Activated naive CD8-positive, alpha-beta T cell treated with anti-CD3 and anti-CD28 coated beads, Interleukin-2, amount 10 ng/mL, durations not matched to agents 7 days and 5 days (primary cell): ENCODE data around the gene FARSA. TPM values are rescaled to one million over a fixed set of nuclear protein-coding genes. Genes with fewer than 3 reads are reported as not detected.
A peak's percentile ranks its signal among the peaks of the same experiment; 100 is the strongest.
"Not testable (repeated sequence)": the region's sequence is repeated elsewhere in the genome, so short reads cannot be mapped to it uniquely, and the experiment has no call there.

Experiments used
- ATAC-seq: fragments of 150-1000 bp; cut with Tn5 transposase; one replicate; pipeline ENCODE4 v1.10.0; 2021; ENCODE audit warnings: low read depth, moderate library complexity
- POLR2A ChIA-PET: fragments of 350-600 bp; sonication (Branson Sonifier 250); formaldehyde crosslinking; loops from one replicate; lab custom pipeline; 2021; ENCODE audit warnings: antibody characterized with exemption; lab: Charles Lee
- DNase-seq: peaks from one replicate; pipeline ENCODE4 v3.0.0; 2021
- H3K27ac Mint-ChIP-seq: one replicate; pipeline ENCODE4 v1.8.0; 2022; ENCODE audit warnings: mild to moderate bottlenecking, mixed read lengths
- H3K27me3 Mint-ChIP-seq: one replicate; pipeline ENCODE4 v1.8.0; 2022; ENCODE audit warnings: mild to moderate bottlenecking, moderate library complexity, mixed read lengths
- H3K36me3 Mint-ChIP-seq: one replicate; pipeline ENCODE4 v1.8.0; 2021; ENCODE audit warnings: mild to moderate bottlenecking, mixed read lengths
- H3K4me1 Mint-ChIP-seq: one replicate; pipeline ENCODE4 v1.8.0; 2021; ENCODE audit warnings: mixed read lengths
- H3K4me3 Mint-ChIP-seq: one replicate; pipeline ENCODE4 v1.8.0; 2022; ENCODE audit warnings: mild to moderate bottlenecking, moderate library complexity, mixed read lengths
- H3K9me3 Mint-ChIP-seq: one replicate; pipeline ENCODE4 v1.8.0; 2021; ENCODE audit warnings: mixed read lengths
- total RNA-seq, 2 experiments: library from RNA; stranded (reverse); gene quantifications; one replicate each; pipeline ENCODE4 v1.2.3, GENCODE V29; 2021

FARSA gene
- total RNA-seq, 2 experiments from 2014 or later, result 69.2 to 73.3 TPM

GRCh38 chr19:12890299-12890786 is 43.2 kb downstream of the FARSA start:
- POLR2A ChIA-PET, result interaction anchor here (0.6 to 3.5 kb wide), 15 partner anchors 9 to 1460 kb away, joined by 3 to 28 read pairs (median 5); partner anchors contain the start of genes CALR, DNASE2, FARSA and JUNB
- H3K4me1 Mint-ChIP-seq, result peaks cover 22% of the 10 kb centered on the region
- peak overlapping the region; percentile 91 for H3K27ac Mint-ChIP-seq
- H3K4me3 Mint-ChIP-seq, result peak overlapping the region; percentile 95
- H3K36me3 Mint-ChIP-seq, ATAC-seq, H3K9me3 Mint-ChIP-seq, DNase-seq, H3K27me3 Mint-ChIP-seq: not testable (repeated sequence)

GRCh38 chr19:12888006-12888603 is 45.4 kb downstream of the FARSA start:
- H3K27ac Mint-ChIP-seq, result peak overlapping the region; percentile 16
- peaks cover 5% of the 10 kb centered on the region for H3K36me3 Mint-ChIP-seq
- peaks cover 28% of the 10 kb centered on the region for H3K4me1 Mint-ChIP-seq
- ATAC-seq, result no peak
- H3K9me3 Mint-ChIP-seq, result peaks cover 2% of the 10 kb centered on the region
- H3K4me3 Mint-ChIP-seq, result no peak overlapping the region
- peaks cover 4% of the 10 kb centered on the region for H3K27me3 Mint-ChIP-seq
- no peak for DNase-seq
- POLR2A ChIA-PET, result interaction anchor here (0.6 to 1.3 kb wide), 2 partner anchors 26 to 45 kb away, joined by 3 read pairs; partner anchors contain the start of gene FARSA

GRCh38 chr19:12886969-12887747 is 46.4 kb downstream of the FARSA start, which contains the start of gene KLF1:
KLF1 (minus strand) TSS chr19:12887201; CDS start chr19:12887140, 61 bp downstream.
- POLR2A ChIA-PET, result interaction anchor here (0.6 to 1.3 kb wide), 4 partner anchors 11 to 79 kb away, joined by 3 read pairs; partner anchors contain the start of gene FARSA
- peak within 1 kb of the TSS; percentile 16 for H3K27ac Mint-ChIP-seq

GRCh38 chr19:12886651-12886968 is 46.9 kb downstream of the FARSA start:
- DNase-seq (no peak), ATAC-seq (no peak)
- H3K4me1 Mint-ChIP-seq, result peaks cover 28% of the 10 kb centered on the region
- H3K4me3 Mint-ChIP-seq, result peak overlapping the region; percentile 47
- H3K27me3 Mint-ChIP-seq, result peaks cover 4% of the 10 kb centered on the region
- H3K9me3 Mint-ChIP-seq, result peaks cover 2% of the 10 kb centered on the region
- POLR2A ChIA-PET, result interaction anchor here (0.6 to 2.5 kb wide), 6 partner anchors 11 to 230 kb away, joined by 3 to 20 read pairs (median 3); partner anchors contain the start of genes CALR, RAD23A and TRMT1
- no peak overlapping the region for H3K27ac Mint-ChIP-seq
- peaks cover 5% of the 10 kb centered on the region for H3K36me3 Mint-ChIP-seq

More at GRCh38 chr19:12886969-12887747, 46.4 kb downstream of the FARSA start, which contains the start of gene KLF1:
- Mint-ChIP-seq H3K27me3 (peaks cover 4% of the 10 kb centered on the region), H3K4me3 (peak within 1 kb of the TSS; percentile 47), H3K4me1 (peaks cover 30% of the 10 kb centered on the region), H3K36me3 (peaks cover 5% of the 10 kb centered on the region), H3K9me3 (peaks cover 2% of the 10 kb centered on the region)
- ATAC-seq, result no peak
- DNase-seq, result no peak

- Mint-ChIP-seq H3K36me3 (peaks cover 3% of the 10 kb centered on the region), H3K4me3 (peak overlapping the region; percentile 47), H3K4me1 (peaks cover 27% of the 10 kb centered on the region), H3K27ac (no peak overlapping the region), H3K27me3 (peaks cover 4% of the 10 kb centered on the region), H3K9me3 (peaks cover 2% of the 10 kb centered on the region)
- POLR2A ChIA-PET, result interaction anchor here (0.6 to 2.5 kb wide), 18 partner anchors 9 to 231 kb away, joined by 3 to 23 read pairs (median 4); partner anchors contain the start of genes CALR, FARSA, JUNB and RAD23A
- ATAC-seq (no peak), DNase-seq (no peak)
Observed at GRCh38 chr19:12885749-12886650, 47.5 kb downstream of the FARSA start.

GRCh38 chr19:12884926-12885748 is 48.4 kb downstream of the FARSA start:
- Mint-ChIP-seq H3K27me3 (peaks cover 4% of the 10 kb centered on the region), H3K9me3 (peaks cover 2% of the 10 kb centered on the region), H3K36me3 (peaks cover 2% of the 10 kb centered on the region), H3K27ac (peak overlapping the region; percentile 89), H3K4me3 (peak overlapping the region; percentile 90), H3K4me1 (peaks cover 29% of the 10 kb centered on the region)
- POLR2A ChIA-PET, result interaction anchor here (0.6 to 2.5 kb wide), 19 partner anchors 9 to 272 kb away, joined by 3 to 23 read pairs (median 4); partner anchors contain the start of genes CALR, FARSA, JUNB and RAD23A
- peak; percentile 94 for DNase-seq
- peak; percentile 75 for ATAC-seq

- POLR2A ChIA-PET, result interaction anchor here (0.6 to 2.5 kb wide), 15 partner anchors 9 to 272 kb away, joined by 3 to 23 read pairs (median 5); partner anchors contain the start of genes CALR, FARSA, JUNB and RAD23A
- peaks cover 28% of the 10 kb centered on the region for H3K4me1 Mint-ChIP-seq
- peak overlapping the region; percentile 89 for H3K27ac Mint-ChIP-seq
- H3K9me3 Mint-ChIP-seq, result peaks cover 2% of the 10 kb centered on the region
- H3K27me3 Mint-ChIP-seq, result peaks cover 4% of the 10 kb centered on the region
- ATAC-seq (no peak), DNase-seq (no peak)
- H3K4me3 Mint-ChIP-seq, result peak overlapping the region; percentile 90
- peaks cover 4% of the 10 kb centered on the region for H3K36me3 Mint-ChIP-seq
Observed at GRCh38 chr19:12884627-12884925, 48.9 kb downstream of the FARSA start.

- peaks cover 4% of the 10 kb centered on the region for H3K36me3 Mint-ChIP-seq
- H3K4me1 Mint-ChIP-seq, result peaks cover 28% of the 10 kb centered on the region
- H3K27me3 Mint-ChIP-seq, result peaks cover 4% of the 10 kb centered on the region
- H3K9me3 Mint-ChIP-seq, result peaks cover 2% of the 10 kb centered on the region
- no peak for ATAC-seq
- no peak for DNase-seq
- H3K27ac Mint-ChIP-seq, result peak overlapping the region; percentile 16
- no peak overlapping the region for H3K4me3 Mint-ChIP-seq
- POLR2A ChIA-PET, result interaction anchor here (0.9 to 2.5 kb wide), 8 partner anchors 9 to 93 kb away, joined by 3 to 20 read pairs (median 5); partner anchors contain the start of genes CALR, FARSA and JUNB
Observed at GRCh38 chr19:12884202-12884601, 49.3 kb downstream of the FARSA start.

- POLR2A ChIA-PET, result interaction anchor here (0.5 to 3.2 kb wide), 8 partner anchors 8 to 160 kb away, joined by 3 to 28 read pairs (median 6); partner anchors contain the start of genes FARSA and GCDH
- H3K36me3 Mint-ChIP-seq, result peaks cover 15% of the 10 kb centered on the region
- H3K4me1 Mint-ChIP-seq, result peaks cover 26% of the 10 kb centered on the region
- peaks cover 2% of the 10 kb centered on the region for H3K9me3 Mint-ChIP-seq
- DNase-seq, result no peak
- H3K27ac Mint-ChIP-seq, result no peak overlapping the region
- no peak for ATAC-seq
- peaks cover 4% of the 10 kb centered on the region for H3K27me3 Mint-ChIP-seq
- H3K4me3 Mint-ChIP-seq, result peak overlapping the region; percentile 94
Observed at GRCh38 chr19:12882589-12882988, 50.9 kb downstream of the FARSA start.

- peaks cover 21% of the 10 kb centered on the region for H3K4me1 Mint-ChIP-seq
- ATAC-seq, result peak; percentile 69
- H3K4me3 Mint-ChIP-seq, result peak within 1 kb of the TSS; percentile 94
- peak within 1 kb of the TSS; percentile 88 for H3K27ac Mint-ChIP-seq
- peaks cover 2% of the 10 kb centered on the region for H3K9me3 Mint-ChIP-seq
- peak; percentile 91 for DNase-seq
- POLR2A ChIA-PET, result interaction anchor here (0.6 to 3.2 kb wide), 9 partner anchors 9 to 236 kb away, joined by 3 to 28 read pairs (median 4); partner anchors contain the start of genes FARSA and GCDH
- no peaks in the 10 kb centered on the region for H3K27me3 Mint-ChIP-seq
- peaks cover 15% of the 10 kb centered on the region for H3K36me3 Mint-ChIP-seq
Observed at GRCh38 chr19:12881172-12881808, 52.2 kb downstream of the FARSA start, which contains the start of gene DNASE2. DNASE2 (minus strand) TSS chr19:12881449; CDS start chr19:12881375, 74 bp downstream.
